GM21367 (cell line): ENCODE data around the gene BTN2A1.
"Not testable (repeated sequence)": the region's sequence is repeated elsewhere in the genome, so short reads cannot be mapped to it uniquely, and the experiment has no call there.

Experiments used
- ATAC-seq: cut with Tn5 transposase; IDR thresholded peaks from one replicate; pipeline ENCODE4 v1.9.1; 2021; ENCODE audit not compliant: unreplicated experiment

Gene BTN2A1

DNA sequence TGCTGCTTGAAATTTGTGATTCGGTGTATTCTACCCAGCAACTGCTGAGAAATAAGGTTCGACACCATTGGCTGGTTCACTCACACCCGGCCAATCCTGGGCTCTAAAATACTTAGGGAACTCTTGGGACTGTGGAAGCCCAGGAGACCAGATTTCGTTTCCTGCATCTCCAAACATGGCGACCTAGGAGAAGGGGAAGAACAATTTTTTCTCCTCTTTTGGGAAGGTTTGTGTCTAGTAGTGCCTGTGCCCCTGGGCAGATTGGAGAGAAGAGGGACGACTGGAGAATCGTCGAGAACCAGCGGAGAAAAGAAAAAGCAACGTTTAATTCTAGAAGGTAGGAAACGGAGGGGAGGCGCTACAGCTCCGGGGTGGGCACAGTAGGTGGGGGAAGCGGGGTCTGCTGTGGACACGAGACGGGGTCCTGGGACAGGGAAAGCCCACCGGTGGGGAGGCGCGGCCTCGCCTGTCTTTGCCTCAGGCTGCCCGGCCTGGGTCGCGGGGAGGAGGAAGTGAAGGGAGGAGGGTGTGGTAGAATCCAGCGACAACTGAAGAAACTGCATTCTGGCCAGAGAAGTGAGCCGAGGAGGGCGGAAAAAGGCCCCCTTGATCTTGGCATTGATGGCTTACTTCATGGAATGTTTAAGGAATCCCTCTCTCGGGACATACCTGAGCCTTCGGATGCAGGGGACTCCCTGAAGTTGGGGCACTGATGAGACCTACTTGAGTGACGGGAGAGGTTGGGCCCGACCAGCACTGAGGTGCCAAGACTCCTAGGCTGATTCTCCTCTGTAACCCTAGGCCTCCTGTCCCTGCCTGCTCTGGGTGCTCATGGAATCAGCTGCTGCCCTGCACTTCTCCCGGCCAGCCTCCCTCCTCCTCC lies at the start of gene BTN2A1:
Gene BTN2A1 (plus strand): TSS at position 150 of the 883 bp plus-strand sequence. CDS start 682 bp downstream, at position 832.
- ATAC-seq = peak; percentile 89

DNA sequence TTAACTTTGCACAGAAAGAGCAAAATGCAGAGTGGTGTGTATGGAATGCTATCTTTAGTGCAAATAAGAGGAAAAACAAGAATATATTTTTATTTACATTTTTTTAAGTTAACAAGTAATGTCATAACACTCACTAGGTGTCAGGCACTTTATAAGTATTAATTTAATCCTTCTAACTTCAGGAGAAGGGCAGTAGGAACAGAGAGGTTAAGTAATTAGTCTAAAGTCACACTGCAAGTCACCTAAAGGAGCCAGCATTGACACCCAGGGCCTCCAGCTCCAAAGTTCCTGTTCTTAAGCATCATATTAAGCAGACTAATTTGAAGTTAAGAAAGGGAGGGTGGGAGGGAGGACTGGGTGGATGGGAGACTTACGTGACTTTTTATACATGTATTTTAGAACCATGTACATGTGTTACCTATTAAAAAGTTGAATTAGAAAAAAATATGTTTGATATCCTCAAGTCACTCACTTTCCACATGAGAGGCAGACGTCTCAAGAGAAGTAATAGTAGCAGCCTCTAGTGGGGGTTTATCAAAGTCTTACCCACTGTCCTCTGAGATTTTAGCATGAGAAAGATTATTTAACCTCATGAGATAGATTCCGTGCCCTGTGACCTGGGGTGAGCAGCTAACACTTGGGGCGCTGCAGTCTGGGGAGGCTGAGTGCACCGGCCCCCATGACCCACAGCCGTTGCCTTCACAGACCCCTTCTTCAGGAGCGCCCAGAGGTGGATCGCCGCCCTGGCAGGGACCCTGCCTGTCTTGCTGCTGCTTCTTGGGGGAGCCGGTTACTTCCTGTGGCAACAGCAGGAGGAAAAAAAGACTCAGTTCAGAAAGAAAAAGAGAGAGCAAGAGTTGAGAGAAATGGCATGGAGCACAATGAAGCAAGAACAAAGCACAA lies 48.7 kb upstream of the BTN2A1 start:
- no peak for ATAC-seq

DNA sequence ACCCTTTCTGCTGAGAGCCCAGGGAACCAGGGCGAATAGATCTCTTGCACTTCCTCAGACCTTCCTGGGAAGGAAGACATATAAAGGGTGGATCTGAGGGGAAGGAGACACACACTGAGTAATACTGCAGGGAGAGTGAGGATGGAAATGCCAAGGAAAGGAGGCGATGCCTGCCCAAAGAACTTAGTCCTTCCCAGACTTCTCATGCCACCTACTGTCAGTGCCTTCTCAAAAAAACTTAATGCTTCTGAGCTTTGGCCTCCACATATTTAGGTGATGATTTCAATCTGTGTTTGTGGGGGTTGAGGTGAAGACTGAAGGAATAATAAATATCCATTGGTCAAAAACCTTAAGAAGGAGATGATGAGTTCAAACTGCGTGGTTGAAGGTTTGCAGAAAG lies 46.0 kb upstream of the BTN2A1 start:
- ATAC-seq = no peak

DNA sequence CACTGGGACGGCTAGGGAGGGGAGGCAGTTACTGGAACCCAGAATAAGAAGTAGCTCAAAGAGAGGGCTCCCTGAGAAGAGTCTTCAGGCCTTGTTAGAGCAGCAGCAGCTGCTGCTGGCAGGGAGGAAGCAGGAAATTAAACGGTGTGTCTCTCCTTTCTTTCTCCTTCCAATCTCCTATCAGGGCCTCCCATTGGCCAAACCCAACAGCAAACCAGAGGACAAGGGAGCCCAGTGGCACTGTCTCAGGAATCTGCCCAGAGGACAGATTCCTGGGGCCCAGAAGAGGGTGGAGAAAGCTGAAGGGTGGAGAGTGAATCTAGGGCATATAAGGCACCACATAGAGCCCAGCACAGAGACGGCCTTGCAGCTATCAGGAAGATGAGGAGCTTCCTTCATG lies 45.5 kb upstream of the BTN2A1 start:
- ATAC-seq = no peak

DNA sequence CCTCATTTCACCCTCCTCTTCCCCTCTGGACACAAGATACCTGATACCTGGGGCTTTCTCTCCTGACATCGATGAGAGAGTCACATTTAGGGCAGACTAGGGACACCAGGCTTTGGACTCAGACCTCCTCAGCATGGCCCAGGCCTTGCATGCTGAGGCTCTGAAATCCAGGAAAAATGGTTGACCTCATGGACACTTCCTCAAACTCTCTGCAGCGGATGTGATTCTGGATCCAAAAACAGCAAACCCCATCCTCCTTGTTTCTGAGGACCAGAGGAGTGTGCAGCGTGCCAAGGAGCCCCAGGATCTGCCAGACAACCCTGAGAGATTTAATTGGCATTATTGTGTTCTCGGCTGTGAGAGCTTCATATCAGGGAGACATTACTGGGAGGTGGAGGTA lies 44.8 kb upstream of the BTN2A1 start:
- ATAC-seq = no peak

DNA sequence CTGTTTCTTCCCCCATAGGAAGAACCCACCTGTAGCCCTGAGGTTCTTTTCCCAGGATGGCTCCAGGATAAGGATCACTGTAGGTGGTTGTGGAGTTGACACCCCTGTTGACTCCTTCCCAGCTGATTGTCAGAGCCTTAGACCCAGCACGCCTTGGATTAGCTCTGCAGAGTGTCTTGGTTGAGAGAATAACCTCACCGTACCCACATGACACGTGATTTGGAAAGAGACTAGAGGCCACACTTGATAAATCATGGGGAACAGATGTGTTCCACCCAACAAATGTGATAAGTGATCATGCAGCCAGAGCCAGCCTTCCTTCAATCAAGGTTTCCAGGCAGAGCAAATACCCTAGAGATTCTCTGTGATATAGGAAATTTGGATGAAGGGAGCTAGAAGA lies 43.5 kb upstream of the BTN2A1 start:
- no peak for ATAC-seq

DNA sequence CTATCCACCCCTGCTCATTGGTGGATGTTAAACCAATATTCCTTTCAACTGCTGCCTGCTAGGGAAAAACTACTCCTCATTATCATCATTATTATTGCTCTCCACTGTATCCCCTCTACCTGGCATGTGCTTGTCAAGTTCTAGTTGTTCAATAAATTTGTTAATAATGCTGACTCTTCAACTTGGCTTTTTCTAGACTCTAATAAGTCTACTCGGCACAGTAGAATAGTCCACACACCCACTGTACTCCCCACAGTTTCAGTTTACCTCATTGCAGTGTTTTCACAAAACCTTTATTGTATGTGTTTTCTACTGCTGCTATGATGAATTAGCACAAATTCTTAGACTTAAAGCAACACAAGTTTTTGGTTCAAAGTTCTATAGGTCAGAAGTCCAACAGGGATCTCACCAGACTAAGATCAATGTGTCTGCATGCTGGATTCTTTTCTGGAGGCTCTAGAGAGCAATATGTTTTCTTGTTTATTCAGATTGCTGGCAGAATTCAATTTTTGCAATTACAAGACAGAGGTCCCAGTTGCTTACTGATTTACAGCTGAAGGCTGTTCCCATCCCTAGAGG lies 42.6 kb upstream of the BTN2A1 start:
- no peak for ATAC-seq

DNA sequence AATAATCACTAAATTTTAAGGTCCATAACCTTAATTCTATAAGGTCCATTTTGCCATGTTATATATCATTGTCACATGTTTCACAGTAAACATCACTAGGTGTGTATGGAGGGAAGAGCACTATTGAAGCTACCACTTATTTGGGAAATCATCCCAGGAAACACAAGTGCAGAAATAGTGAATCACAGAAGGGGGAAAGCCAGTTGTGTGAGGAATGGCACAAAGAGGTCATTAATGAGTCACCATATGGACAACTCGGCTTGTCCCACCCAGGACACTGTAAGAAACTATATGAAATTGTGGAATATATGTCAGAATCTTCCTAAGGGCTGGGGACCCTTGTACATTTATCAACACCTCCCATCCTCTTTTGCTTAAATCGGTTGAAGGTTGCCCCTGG lies 42.0 kb upstream of the BTN2A1 start:
- ATAC-seq = no peak

DNA sequence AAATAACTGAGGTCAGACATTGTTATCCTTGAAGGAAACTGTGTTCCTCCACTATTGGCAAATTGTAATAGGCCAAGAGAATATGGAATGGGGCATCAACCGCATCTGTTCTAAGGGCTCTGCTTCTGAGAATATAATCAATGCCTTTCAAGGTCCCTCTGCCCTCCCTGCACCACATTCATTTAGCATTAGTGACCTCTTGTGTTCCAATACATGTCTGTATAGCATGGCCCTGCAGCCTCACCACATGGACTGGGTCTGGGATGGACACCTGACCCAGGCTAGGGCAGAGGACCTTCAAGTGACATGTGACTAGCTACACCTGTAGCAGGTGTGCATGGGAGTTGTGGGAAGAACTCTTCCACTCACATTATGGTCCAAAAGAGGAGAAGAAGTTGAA lies 41.5 kb upstream of the BTN2A1 start:
- no peak for ATAC-seq

DNA sequence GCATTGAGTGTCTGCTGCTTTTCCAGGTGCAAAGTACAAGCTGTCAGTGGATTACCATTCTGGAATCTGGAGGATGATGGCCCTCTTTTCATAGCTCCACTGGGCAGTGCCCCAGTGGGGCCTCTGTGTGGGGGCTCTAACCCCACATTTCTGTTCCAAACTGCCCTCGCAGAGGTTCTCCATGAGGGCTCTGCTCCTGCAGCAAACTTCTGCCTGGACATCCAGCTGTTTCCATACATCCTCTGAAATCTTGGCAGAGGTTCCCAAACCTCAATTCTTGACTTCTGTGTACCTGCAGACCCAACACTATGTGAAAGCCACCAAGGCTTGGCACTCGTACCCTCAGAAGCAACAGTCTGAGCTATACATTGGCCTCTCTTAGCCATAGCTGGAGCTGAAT lies 39.7 kb upstream of the BTN2A1 start:
- ATAC-seq = not testable (repeated sequence)

DNA sequence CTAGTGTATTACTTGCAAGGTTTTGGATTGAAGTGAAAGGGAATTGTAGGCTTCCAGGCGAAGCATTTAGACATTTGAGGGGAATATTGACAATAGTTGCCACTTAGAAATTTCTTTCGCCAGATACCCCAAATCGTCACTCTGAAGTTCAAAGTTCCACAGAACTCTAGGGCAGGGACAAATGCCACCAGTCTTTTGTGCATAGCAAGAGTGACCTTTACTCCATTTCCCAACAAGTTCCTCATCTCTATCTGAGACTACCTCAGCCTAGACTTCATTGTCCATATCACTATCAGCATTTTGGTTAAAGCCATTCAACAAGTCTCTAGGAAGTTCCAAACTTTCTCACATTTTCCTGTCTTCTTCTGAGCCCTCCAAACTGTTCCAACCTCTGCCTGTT lies 39.0 kb upstream of the BTN2A1 start:
- not testable (repeated sequence) for ATAC-seq

DNA sequence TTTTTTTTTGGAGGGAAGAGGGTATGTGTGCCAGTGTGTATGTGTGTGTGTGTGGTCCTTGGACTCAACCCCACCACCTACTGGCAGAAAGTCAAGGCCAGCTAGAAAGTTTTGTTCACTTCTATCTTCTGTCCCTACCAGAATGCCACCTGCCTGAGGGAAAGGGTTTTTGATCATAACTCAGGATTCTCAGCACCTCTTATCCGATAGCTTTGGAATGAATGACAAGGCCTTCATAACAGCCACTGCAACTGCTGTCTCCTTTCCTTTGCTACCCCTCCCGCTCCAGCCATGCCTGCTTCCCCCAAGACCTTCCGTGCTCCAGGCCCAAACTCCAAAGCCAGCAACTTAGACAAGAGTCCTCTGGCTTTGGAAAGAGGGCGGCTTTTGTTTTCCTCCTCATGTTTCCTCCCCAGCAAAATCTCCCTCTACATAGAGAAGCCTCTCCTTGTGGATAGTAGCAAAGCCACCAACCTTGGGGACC lies 37.0 kb upstream of the BTN2A1 start:
- ATAC-seq = no peak

DNA sequence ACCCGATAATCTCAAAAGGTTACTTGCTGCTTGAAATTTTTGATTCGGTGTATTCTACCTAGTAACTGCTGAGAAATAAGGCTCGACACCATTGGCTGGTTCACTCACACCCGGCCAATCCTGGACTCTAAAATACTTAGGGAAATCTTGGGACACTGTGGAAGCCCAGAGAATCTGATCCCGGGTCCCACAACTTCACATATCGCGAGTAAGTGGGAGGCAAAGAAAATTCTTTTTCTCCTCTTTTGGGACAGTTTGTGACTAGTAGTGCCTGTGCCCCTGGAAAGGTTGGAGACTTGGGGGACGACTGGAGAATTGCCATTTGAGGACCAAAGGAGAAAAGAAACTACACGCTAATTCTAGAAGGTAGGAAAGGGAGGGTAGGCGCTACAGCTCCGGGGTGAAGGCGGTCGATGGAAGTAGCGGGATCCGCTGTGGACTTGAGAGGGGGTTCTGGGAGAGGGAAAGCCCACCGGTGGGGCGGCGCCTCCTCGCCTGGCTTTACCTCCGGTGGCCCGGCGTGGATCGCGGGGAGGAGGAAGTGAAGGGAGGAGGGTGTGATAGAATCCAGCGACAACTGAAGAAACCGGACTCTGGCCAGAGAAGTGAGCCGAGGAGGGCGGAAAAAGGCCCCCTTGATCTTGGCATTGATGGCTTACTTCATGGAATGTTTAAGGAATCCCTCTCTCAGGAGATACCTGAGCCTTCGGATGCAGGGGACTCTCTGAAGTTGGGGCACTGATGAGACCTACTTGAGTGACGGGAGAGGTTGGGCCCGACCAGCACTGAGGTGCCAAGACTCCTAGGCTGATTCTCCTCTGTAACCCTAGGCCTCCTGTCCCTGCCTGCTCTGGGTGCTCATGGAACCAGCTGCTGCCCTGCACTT lies 36.3 kb upstream of the BTN2A1 start:
- ATAC-seq = peak; percentile 70

DNA sequence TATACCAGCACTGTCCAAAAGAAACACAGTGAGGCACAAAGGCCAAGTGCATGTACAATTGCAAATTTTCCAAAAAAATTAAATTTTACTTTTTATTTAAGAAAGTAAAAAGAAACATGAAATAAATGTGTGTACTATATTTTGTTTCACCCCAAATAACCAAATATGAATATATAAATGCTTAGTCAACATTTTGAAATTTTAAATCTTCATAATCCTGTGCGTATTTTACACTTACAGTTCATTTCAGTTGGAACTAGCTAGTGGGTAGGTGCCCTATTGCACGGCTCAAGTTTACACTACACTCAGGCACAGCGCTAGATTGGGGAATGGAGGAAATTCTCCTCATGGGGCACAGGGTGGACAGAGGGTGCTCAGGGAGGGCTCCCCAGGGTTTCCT lies 35.4 kb upstream of the BTN2A1 start:
- no peak for ATAC-seq

DNA sequence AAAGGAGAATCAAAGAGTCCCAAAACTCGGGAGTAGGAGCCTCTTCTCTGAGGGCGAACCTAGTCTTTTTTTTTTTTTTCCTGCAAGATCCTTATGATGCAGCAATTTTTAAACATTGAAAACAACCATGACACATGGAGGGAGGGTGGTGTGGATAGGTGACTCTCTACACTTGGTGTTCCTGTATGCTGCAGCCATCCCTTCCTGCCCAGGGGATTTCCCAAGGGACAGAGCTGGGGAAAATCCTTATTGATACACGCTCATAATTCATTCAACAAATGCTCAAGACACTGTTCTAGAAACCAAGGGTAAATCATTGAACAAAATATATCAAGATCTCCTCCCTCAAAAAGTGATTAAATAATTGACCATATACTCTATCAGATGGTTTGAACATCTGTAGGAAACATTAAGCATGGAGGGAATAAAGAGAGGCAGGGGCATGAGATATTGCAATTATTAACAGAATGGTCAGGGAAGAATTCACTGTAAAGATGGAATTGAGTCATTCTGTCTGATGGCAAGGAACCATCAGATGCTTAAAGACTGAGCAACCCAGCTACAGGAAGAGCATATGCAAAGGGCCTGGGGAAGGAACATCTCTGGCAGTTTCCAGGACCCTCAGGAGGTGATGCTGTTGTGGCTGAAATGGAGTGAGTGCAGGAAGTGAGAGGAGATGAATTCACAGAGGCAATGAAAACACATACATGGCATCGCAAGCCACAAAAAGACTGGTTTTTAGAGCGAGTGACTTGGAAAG lies 30.9 kb upstream of the BTN2A1 start:
- ATAC-seq = no peak

DNA sequence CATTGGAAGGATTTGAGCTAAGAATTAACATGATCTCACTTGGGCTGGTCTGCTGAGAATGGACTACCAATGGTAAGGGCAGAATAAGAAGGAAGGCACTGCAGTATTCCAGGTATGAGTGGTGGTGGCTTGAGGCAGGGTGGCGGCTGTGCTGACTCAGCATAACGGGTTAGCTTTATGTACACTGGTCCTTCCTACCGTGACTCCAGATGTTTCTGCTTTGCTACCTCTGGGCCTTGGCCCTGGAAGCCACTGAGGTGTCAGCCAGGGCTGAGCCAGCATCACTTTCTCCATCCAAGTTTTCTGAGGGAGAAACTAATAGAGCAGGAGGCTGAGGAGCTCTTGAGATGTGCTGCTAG lies 30.3 kb upstream of the BTN2A1 start:
- no peak for ATAC-seq

DNA sequence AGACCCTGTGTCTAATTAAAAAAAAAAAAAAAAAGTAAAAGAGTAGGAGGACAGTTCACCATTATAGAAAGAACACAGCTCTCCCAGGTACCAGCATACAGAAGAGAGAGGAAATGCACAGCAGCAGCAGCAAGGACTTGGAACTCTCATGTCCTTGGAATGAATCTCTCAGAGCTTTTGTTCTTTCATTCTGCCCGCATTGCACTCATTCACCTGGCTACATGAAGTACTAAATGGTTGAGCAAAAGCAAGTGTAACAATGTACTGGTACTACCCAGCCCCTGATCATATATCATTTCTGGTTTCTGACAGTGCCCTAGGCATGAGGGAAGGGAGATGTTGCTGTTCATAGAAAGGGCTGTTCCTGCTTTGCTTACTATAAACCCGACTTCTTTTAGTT lies 29.5 kb upstream of the BTN2A1 start:
- ATAC-seq = no peak

DNA sequence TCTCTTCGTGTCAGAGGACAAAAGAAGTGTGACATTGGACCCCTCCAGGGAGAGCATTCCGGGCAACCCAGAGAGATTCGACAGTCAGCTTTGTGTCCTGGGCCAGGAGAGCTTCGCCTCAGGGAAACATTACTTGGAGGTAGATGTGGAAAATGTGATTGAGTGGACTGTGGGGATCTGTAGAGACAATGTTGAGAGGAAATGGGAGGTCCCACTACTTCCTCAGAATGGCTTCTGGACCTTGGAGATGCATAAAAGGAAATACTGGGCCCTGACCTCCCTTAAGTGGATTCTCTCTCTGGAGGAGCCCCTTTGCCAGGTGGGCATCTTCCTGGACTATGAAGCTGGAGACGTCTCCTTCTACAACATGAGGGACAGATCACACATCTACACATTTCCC lies 27.0 kb upstream of the BTN2A1 start:
- no peak for ATAC-seq

DNA sequence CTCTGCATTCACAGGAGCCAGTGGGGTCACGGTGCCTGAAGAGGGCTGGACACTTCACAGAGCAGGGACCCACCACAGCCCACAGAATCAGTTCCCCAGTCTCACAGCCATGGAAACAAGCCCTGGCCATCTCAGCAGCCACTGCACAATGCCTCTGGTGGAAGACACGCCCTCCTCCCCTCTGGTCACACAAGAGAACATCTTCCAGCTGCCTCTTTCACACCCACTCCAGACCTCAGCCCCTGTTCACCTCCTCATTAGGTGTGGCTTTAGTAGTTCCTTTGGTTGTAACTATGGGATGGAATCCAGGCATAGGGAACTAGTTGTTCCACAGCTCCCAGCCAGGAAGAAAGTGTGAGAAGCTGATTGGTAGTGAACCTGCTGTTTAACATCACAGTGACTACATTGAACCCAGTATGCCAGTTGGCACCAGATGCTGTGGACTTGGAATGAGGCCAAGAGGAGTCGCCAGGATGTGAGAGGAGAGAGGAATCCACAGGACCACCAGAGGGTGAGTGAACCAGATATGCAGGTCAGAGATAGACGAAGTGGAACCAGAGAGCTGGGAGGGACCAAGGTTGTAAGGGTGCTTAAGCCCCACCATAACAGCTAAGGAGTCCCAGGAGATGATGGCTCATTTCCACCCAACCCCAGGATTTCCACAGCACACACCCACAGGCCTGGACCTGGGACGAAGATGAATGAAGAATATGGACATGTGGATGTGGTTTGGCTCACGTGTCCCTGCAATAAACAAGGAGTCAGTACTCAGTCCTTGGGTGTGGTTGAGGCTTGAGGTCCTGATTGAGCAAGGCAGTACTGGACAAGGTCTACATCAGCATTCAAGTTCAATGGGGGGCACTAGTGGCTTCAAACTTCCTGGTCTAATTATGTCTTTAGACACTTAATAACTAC lies 26.2 kb upstream of the BTN2A1 start:
- no peak for ATAC-seq
